Fibroblast of skin of right biceps (primary cell): ENCODE results near the gene ZNF503.

Experiments
- DNase-seq: peaks from one replicate; pipeline ENCODE4 v3.0.0-alpha.2; 2013

The ZNF503 gene, protein sequence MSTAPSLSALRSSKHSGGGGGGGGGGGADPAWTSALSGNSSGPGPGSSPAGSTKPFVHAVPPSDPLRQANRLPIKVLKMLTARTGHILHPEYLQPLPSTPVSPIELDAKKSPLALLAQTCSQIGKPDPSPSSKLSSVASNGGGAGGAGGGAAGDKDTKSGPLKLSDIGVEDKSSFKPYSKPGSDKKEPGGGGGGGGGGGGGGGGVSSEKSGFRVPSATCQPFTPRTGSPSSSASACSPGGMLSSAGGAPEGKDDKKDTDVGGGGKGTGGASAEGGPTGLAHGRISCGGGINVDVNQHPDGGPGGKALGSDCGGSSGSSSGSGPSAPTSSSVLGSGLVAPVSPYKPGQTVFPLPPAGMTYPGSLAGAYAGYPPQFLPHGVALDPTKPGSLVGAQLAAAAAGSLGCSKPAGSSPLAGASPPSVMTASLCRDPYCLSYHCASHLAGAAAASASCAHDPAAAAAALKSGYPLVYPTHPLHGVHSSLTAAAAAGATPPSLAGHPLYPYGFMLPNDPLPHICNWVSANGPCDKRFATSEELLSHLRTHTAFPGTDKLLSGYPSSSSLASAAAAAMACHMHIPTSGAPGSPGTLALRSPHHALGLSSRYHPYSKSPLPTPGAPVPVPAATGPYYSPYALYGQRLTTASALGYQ

DNA sequence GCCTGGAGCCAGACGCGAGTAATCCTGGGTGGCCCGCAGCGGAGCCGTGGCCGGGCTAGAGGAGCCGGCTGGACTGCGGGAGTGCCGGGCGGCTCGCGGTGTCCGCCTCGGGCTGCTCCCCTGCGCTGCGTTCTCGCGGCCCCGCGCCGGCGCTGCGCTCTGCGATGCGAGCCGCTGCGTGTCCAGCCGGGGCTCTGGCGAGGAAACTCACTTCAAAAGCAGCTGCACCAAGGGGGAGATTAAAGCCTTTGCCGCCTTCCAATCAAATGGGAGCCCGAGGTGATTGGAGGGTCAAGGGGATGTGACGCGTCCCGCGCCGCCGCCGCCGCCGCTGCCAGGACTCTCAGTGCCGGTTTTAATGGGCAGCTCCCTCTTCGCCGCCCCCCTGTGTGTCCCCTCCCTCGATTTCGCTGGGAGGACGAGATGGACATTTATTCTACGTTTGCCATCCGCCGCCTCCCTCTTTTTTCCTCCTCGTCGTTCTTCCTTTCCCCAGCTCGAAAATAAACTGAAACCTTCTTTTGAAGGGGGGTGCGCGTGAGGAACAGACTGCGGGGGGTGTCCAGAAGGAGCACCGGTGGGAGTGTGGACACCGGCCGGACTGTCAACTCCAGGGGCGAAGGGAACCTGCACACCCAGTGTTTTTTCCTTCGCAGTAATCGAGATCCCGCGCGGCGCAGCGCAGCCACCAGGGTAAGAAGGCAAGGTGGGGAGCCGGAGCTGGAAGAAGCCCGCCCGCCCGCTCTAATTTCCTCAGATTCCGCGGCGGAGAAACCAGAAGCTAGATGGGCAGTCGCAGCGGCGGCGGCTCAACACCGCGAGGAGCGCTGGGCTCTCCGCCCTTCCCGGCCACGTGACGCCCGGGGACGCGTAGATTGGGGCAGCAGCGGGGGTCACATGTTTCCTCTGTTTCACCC is at the start of gene ZNF503:
Gene ZNF503, minus strand, starts transcription at position 196 of the 917 bp plus-strand sequence. CDS start 345 bp downstream, outside the sequence.
- peak; percentile 100 for DNase-seq

DNA sequence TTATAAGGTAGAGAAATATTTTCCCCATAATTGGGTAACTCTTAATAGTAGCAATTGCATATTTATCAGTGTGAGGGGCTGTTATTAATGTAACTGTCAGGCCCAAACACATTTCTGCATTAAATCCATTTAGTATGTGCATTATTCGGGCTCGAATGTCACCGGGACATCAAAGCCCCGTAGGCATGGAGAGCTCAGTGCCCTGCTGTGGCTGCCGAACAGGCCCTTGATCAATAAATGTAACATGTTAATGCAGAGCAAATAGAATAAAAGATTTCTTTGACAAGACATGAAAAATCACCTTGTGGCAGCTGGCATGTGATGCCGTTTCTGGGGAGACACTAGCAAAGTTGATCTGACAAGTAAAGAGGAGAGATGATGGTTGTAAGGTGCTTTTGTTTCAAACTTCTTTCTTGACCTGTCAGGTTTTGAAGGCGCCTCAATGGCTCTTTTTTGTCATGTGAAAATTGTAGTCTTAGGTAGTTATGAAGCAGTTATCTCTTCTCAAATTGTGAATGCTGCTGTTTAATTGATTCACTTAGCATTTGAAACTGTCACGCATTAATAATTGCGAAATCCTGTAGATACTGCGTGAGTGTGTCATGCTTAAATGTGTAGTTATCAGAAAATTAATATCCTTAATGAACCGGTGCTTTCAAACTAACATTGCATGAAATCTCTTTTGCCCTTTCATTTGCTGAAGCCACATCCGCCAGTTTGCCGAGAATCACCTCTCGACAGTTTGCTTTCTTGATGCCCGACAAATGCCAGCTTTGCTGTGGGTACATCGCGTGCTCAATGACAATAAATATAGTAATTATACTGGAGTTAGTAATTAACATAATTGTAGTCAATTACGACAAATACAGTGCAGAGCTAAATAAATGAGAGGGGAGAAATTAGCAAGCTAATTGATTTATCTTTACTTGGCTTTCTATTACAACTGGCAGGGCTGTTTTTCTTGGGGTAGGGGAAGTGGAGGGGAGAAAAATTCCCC is 49.4 kb upstream of the ZNF503 start:
- DNase-seq: no peak

DNA sequence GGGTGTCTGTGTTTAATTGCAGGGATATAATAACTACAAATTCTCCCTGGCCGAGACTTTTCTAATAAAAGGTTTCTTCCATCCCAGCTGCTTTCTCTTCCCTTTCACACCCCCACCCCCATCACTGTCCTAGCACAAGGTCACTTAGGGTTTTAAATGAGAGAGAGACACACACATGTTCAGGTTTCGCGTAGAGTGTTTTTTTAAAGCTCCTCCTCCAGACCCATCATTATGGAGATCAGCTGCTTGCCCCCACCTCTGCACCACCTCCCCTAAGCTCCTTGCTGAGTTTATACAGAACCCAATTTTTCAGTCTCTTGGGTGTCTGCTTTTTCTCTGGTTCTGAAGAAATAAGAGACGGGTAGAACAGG is 48.5 kb upstream of the ZNF503 start:
- no peak for DNase-seq

DNA sequence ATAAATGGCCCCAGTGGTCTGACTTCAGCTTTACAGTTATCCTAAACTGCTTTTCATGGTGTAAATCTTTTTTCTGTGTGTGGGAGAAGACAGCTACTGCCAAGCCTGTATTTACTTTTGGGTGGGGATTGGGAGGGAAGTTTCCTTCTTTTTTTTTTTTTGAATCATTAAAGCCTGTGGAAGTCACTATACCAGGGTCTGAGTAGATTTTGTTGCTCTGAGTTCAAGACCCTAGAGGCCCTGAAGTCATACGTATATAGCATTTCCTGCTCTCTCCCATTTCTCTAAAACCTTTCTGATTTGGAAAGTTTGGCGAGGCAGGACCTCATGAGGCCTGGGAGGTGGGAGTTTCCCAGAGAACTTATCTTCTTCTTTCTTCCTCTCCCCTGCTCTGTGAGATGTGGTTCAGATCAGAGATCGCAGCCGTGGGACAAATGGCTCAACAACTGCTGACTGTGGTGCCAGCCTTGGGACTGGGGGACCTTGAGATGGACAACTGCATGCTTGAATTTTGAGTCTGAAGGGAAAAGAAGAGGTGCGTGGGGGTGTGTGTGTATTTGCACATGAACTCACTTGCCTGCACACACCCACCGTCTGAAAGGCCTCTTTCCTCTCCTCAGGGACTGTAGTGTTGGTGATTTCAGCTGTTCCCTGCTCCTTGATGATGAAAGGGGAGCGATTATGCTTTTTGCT is 48.0 kb upstream of the ZNF503 start:
- no peak for DNase-seq

DNA sequence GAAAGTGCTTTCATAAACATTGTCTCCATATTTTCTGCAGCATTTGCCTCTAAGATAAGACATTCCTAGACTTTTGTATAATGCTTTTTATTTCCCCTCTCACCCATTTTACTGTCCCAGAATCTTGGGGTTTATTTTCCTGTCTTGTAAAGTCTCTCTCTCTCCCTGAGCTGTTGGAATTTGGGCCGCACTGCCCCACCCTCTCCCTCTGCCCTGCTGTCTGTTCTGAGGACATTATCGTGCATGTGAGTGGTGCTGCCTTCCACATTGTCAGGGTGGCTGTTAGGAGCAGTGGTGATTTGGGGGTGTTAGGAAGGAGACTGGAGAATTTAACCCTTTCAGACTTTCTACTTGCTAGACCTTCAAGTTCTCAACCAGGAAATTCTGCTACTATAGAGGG is 46.6 kb upstream of the ZNF503 start:
- DNase-seq: no peak

DNA sequence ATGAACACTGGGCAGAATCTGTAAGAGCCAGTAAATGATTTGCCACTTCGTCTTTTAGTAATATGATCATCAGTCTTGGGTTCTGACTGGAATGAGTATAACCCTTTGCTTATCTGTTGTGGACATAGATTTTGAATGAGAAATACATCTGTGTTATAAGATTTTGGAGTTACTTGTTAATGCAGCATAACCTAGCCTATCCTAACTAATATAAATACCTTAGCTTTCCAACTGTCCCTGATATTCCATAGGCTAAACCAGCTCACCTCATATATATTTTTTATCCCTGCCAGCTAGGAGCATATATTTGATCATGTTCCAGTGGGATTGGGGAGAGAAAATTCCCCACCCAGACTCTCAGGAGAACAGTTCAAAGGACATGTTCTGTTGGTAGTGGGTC is 44.9 kb upstream of the ZNF503 start:
- no peak for DNase-seq

DNA sequence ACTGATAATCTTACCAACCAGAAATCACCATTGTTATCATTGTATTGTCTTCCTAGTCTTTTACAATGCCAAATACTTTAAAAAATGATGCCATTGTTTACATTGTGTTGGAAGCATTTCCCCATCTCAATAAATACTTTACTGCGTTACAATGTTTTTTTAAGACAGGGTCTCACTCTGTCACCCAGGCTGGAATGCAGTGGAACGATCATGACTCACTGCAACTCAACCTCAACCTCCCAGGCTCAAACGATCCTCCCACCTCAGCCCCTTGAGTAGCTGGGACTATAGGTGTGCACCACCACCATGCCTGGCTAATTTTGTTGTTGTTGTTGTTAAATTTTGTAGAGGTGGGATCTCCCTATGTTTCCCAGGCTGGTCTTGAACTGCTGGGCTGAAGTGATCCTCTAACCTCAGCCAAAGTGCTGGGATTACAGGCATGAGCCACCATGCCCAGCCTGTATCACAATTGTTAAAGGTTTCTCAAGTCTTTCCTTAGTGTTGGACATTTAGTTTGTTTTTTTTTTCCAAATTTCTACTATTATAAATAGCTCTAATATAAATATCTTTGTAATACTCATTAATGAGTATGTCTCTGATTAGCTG is 43.3 kb upstream of the ZNF503 start:
- peak; percentile 37 for DNase-seq

DNA sequence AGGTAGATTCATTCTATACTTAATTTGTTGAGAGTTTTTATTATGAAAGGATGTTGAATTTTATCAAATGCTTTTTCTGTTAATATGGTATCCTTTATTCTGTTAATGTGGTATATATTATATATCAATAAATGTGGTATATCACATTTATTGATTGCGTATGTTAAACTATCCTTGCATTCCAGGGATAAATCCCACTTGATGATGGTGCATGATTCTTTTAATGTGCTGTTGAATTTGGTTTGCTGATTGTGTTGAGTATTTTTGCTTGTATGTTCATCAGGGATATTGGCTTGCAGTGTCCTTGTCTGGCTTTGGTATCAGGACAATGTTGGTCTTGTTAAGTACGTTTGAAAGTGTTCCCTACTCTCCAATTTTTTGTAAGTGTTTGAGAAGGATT is 41.8 kb upstream of the ZNF503 start:
- no peak for DNase-seq

DNA sequence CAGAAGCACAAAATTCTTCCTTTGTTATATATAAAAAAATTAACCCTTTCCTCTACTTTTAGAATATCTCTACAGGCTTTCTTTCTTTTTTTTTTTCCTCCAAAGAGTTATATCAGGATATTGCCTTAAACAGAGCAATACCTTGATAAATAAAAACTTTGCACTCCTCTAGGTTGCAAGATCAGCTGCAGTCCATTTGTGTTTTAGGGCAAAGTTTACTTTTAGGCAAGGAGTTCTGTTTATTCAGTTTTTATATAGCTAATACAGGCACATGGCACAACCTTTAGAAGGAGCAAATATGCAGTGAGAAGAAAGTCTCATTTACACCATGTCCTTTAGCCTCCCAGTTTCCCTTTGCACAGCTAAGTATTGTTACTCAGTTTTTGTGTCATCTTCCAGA is 40.1 kb upstream of the ZNF503 start:
- no peak for DNase-seq

DNA sequence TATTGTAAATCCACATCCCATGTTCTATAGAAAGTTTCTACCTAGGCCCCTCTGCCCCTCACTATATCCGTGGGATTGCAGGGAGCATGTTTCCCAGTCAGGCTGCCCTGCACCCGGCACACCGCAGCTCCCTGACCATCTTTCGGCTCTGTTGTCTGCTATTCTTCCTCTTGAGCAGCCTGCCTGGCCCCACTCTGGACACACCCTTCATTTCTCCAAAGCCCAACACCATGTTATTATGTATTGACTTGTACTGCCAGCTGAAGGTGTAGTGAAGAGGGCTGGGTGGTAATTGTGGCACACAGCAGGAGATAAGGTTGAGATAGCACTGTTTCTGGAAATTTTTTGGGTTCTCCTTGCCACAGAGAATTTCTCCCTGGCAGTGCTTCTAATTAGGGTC is 39.6 kb upstream of the ZNF503 start:
- no peak for DNase-seq

DNA sequence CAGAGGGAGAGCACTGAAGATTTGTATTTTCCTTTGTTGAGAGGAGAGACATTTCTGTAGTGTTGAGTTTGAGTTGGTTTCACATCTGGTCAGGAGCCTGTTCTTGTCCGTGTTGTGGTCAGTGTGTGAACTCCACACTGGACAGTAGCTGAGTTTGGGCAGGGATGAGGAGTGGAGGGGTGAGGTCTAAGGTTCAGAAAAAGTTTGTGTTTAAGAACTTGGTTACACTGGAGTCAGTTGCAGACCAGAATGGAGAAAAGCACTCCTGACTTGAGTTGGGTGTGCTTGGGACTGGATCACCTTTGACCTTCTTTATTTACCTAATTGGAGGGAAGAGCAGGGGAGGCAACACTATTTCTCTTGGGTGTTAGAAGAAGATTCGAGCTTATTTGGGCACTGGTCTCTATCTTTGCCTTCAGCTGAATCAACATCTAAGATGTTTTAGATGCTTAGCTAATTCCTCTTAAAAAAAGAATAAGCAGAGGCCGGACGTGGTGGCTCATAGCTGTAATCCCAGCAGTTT is 38.8 kb upstream of the ZNF503 start:
- DNase-seq: no peak

DNA sequence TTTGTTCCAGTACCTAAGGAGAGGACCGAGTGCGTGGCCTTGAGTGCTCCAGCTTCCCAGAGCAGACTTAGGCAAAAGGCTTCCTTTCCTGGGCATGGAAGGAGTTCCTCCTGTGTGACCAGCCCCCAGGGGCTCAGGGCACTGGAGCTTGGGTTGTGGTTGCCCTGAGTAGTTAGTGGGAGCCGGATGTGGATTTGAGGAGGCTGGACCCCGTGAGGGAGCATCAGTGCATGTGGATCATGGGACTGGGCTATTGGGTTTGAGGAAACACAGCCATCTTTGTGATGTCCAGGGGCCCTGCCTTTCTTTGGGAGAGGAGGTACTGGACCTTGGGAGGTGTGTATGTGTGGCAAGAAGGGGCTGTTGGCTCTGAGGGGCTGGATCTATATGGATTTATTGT is 38.2 kb upstream of the ZNF503 start:
- no peak for DNase-seq

DNA sequence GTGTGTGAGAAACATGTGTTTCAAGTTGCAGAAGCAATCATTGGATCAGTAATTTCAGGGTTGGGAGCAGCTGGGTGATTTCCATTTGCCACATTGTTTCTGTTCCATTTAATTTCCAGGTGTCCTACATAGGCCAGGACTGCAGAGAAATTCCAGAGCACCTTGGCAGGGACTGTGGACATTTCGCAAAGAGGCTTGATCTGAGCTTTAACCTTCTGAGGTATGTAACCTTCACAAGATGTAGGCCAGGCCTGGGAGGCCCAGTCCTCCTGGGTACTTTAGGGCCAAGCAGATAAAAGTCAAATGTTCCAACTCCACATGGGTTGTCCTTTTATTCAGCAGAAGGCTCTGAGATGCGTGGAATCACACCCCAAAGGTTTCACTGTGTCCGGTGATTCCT is 36.7 kb upstream of the ZNF503 start:
- no peak for DNase-seq

DNA sequence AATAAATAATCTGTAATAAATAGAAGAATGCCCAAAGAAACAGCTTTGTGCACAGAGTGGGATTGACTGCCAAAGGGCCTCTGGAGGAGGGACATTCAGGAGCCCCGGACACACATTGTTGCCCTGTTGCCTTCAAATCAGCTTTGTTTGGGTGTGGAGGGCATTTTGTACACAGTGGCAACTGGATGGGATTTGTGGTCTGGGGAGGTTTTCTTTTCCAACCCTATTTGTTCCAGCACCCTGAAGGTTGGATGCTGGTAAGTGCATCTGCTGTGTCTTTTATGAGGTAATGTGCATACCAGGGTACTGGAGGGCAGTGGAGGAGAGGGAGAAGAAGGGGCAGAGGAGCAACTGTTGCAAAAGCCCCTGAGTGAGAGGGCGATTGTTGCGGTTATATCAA is 36.1 kb upstream of the ZNF503 start:
- DNase-seq: no peak

DNA sequence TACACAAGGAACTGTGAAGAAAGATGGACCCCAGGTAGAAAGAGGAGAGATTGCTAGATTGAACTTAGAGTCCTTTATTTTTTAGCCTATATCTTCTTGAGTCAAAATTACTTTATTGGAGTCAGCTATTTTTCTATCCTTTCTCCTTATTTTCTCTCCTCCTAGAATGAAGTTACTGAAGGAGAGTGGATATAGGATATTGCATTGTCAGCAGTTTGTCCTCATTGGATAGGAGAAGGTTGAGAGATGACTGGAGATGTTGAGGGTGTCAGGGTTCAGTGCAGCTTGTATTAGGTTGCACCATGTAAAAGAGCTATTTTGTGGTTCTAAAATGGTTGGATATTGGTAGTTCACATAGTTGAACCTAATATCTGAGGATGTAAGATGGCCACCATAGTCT is 35.3 kb upstream of the ZNF503 start:
- no peak for DNase-seq

DNA sequence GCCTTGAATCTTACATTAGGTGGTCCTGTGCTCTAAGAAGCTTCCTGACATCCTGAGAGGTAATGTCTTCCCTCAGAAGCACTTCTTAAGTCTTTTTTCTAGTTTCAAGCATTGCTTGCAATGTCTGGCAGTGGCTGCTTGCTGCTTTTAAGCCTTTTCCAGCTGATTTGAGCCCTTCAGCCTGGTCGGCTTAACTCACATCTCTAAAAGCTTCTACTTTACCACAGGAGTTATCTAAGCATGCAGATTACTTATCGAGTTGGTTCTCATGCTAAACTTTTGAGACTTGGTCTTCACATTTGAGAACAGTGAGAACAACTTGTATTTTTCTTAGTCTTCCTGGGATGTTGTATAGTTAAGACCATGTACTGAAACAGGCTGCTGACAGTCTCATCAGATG is 33.7 kb upstream of the ZNF503 start:
- DNase-seq: no peak

DNA sequence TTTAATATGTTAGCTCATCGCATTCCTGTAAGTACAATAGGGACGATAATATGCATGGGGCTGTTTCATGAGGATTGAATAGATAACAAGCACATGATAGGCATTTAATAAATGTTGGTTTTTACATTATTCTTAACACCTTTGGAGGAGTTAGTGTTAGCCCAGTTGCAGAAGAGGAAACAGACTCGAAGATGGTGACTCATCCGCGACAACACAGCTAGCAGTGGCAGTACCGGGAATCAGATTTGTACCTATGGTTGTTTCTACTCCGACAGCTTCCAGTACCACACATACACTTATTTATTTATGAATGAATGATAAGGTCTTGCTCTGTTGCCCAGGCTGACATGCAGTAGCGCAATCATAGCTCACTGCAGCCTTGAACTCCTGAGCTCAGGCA is 32.7 kb upstream of the ZNF503 start:
- DNase-seq: no peak

DNA sequence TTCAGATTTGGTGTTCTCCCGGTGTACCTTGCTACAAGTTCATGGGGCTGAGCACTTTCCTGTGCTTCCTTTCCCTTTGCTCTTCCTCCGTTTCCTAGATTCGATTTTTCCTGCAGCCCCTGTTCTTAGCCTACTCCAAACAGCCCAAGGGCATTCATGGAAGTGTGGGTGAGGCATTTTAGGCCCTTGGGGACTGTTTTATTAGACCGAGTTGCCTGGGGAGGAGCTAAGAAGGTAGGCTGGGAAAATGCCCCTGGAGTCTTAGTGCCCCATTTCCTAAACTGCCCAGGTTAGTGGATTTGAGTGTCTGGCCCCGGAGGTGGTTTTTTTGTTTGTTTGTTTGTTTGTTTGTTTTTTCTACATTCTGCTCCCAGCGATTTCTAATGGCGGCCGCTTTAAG is 31.7 kb upstream of the ZNF503 start:
- no peak for DNase-seq

DNA sequence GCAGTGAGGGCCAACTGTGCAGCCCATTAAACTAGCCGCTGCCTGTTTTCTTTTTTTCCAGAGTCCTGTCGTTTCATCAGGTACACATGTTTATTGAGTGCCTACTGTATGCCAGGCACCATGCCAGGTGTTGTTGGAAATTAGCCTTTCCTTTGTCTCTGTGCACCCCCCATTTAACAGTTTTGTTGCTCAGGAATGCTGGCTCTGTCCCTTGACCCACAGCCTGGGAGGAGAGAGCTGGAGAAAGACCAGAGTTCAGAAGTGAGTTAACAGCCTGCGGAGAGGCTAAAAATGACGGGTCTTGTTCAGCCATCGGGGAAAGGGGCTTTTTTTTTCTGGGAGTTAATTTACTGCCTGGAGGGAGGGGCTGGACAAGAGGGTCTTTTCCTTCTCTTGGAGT is 31.2 kb upstream of the ZNF503 start:
- no peak for DNase-seq

DNA sequence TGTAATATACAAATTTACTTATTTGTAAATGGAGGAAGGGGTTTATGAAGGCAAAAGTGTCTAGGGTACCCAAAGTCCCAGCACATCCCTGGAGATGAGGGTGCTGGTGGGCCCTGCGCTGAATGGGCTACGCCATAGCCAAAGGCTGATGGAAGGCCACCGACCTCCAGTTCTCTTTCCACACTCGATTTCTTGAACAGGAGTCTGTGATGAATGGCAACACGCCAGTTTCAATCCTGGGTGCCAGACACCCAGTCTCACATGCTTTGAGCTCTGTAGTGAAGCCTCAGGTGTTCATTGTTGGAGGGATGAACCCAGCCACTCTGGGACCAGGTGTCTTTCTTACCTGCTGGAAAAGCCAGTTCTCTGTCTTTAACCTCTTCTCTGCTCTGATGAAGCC is 30.6 kb upstream of the ZNF503 start:
- no peak for DNase-seq
